GM13977 (cell line): ENCODE measurements around the gene GIMAP6.
"Not testable (repeated sequence)": the region's sequence is repeated elsewhere in the genome, so short reads cannot be mapped to it uniquely, and the experiment has no call there.

Experiments used
- DNase-seq: peaks from one replicate; pipeline ENCODE4 v3.0.0; 2012; ENCODE audit warnings: low spot score
- CTCF ChIP-seq: IDR thresholded peaks from 2 replicates; pipeline ENCODE4 v1.5.1; 2012; ENCODE audit warnings: mild to moderate bottlenecking, control low read depth; ENCODE audit not compliant: insufficient read depth; ENCODE audit errors: extremely low read depth, missing control alignments
- in situ Hi-C: fragments of 300-500 bp; cut with MboI; formaldehyde crosslinking; loops from one replicate; pipeline ENCODE4 v1.12.0; 2022; ENCODE audit warnings: low sequenced_read_pairs, low pct_unique_long_range_greater_than_20kb, mixed read lengths, inconsistent platforms; ENCODE audit not compliant: unreplicated experiment

The GIMAP6 gene

DNA sequence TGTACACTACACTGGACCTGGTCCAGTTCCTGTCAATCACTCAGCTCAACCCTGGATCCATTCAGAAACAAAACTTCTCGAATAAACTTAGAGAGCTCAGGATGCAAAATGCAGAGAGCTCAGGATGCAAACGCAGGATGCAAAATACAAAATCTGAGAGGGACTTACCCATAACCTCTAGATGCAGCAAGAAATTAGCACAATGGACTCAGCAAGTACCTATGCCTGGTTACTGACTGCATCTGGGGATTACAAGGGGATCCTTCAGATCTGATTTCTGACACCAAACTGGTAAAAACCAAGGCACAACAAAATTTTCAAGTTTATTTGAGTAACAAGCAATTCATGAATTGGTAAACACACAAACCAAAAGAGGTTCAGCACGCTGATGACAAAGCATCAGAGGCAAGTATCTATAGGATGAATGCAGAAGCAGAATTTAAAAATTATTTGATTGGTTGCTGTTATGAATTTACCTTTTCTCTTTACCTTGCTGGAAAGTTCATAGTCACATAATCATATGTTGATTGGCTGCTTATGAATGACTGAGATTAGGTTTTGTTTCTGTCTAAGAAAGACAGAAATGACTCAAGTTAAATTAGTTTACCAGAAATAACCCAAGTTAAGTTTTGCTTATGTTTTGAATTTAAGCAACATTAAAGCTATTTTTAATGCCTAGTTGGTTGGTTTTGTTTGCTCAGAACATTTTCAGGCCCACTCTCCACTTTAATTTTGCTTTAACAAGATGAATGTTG, 11.4 kb downstream of the GIMAP6 start:
- TF ChIP-seq CTCF, result no peak
- DNase-seq, result peak; percentile 44
- in situ Hi-C loops, result no loop called here

DNA sequence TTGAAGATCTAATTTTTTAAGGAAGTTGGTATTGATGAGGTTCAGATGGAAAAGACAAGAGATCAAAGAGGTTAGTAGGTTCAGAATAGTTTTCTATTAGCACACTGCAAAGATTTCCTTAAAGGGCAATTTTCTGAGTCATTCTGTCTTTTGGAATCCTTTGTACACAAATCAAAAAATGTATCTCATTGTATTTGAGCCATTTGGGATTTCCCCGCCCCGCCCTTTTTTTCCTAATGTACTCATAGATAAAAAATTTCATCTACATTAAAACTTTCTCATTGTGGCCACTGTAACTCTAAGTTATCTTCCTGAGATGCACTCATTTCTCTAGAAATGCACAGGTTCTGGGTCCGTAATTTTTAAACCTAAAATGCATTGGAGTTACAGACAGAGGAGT, 12.1 kb downstream of the GIMAP6 start:
- in situ Hi-C loops, result no loop called here
- no peak for TF ChIP-seq CTCF
- DNase-seq, result no peak

DNA sequence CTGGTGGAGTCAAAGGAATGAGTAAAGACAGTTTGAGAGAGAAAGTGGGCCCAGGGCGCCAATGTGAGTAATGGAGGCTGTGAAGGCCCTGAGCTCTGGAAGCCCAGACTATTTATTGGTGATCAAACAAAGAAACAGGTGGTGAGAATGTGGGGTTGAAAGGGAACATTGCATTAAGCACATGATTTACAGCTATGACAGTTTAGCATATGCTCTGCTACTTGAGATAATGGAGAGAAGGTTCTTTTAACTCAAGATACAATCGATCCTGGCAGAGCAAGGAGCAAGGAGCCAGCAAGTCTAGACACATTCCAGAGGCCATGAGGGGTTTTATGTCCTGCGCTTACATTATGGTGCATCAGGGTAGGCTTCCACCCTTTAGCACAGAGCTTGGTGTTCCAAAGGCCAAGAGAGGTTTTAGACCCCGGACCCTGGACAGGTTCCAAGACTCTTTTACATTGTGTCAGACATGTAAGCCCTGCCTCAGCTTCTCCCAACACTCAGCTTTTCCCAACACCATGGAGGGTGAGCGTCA, 16.9 kb downstream of the GIMAP6 start:
- in situ Hi-C loops, result not testable (repeated sequence)

GRCh38 chr7:150614426-150614825, 17.8 kb downstream of the GIMAP6 start:
- in situ Hi-C loops, DNase-seq: not testable (repeated sequence)

More for the DNA sequence above, 16.9 kb downstream of the GIMAP6 start:
- DNase-seq, result not testable (repeated sequence)

DNA sequence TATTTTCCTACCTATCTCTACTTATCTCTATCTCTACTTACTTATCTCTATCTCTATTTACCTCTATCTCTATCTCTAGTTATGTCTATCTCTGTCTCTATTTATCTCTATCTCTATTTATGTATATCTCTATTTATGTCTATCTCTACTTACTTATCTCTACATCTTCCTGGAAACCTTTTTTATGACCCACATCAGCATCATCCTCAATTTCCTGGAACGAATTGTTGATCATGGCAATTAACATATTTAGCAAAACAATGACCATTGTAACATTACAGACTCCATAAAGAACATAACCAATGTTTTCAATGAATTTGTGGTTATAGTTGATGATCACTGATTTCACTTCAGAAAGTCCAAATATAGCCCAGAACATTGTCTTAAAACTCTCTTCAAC, 18.3 kb downstream of the GIMAP6 start:
- in situ Hi-C loops, result no loop called here
- TF ChIP-seq CTCF, result no peak
- DNase-seq, result no peak

DNA sequence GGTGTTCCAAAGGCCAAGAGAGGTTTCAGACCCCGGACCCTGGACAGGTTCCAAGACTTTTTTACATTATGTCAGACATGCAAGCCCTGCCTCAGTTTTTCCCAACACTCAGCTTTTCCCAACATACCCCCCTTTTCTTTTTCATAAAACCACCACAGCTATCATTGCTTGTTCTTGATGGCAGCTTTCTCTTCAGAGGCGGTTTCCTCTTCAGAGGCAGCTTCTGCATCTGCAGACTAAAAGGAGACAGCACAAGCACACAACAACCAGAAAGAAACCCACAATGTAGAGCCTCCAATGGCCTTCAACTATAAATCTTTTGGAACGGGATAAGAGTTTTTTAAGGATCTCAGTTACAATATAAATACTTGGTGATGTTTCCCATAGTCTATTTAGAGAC, 19.3 kb downstream of the GIMAP6 start:
- no peak for DNase-seq
- no peak for TF ChIP-seq CTCF
- in situ Hi-C loops, result no loop called here

DNA sequence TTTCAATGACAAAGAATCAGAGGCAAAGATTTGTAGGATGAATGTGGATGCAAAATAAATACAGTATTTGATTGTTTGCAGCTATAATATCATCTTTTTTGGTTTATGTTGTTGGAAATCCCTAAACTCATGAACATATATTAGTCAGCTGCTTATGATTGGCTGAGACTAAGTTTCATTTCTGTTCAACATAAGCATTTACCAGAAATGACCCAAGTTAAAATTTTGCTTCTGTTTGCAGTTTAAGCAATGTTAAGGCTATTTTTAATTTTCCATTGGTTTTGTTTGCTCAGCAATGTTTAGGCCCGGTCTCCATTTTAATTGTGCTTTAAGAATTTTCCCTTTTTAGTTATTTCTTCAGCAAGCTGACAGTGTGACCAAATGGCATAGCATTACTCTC, 22.0 kb downstream of the GIMAP6 start:
- DNase-seq, result no peak
- in situ Hi-C loops, result no loop called here
- TF ChIP-seq CTCF, result no peak

- in situ Hi-C loops, result not testable (repeated sequence)
Measured at GRCh38 chr7:150603600-150603999, 28.6 kb downstream of the GIMAP6 start.

More at GRCh38 chr7:150603600-150603999, 28.6 kb downstream of the GIMAP6 start:
- DNase-seq, result not testable (repeated sequence)
